Measurements from ENCODE around the gene ARHGEF33. TPM values are rescaled to one million over a fixed set of nuclear protein-coding genes. Genes with fewer than 3 reads are reported as not detected.
A peak's percentile ranks its signal among the peaks of the same experiment; 100 is the strongest.

ARHGEF33 gene
- total RNA-seq, 1 experiment from 2014 or later = not detected

- peak overlapping the region; percentile 6; the same call in 1 of the 2 replicates for H3K4me3 ChIP-seq (ENCODE audit: insufficient read depth, low read depth, low read length)
Measured at GRCh38 chr2:38959938-38960608, 70.4 kb downstream of the ARHGEF33 start.

GRCh38 chr2:38960609-38961320 lies 71.1 kb downstream of the ARHGEF33 start:
- no peak for DNase-seq
- H3K36me3 ChIP-seq (replicated peaks; ENCODE audit: control insufficient read depth, insufficient read depth, low read length) = no peaks in the 10 kb centered on the region
- peak overlapping the region; percentile 2; the same call in 1 of the 2 replicates for H3K4me3 ChIP-seq (ENCODE audit: insufficient read depth, low read depth, low read length)
- no peaks in the 10 kb centered on the region; the same call in 1 of the 2 replicates for H3K27me3 ChIP-seq (ENCODE audit: control insufficient read depth, insufficient read depth, low read length)

More at GRCh38 chr2:38959938-38960608, 70.4 kb downstream of the ARHGEF33 start:
- no peaks in the 10 kb centered on the region; the same call in 1 of the 2 replicates for H3K27me3 ChIP-seq (ENCODE audit: control insufficient read depth, insufficient read depth, low read length)
- peak; percentile 68 for DNase-seq
- no peaks in the 10 kb centered on the region for H3K36me3 ChIP-seq (replicated peaks; ENCODE audit: control insufficient read depth, insufficient read depth, low read length)

GRCh38 chr2:38966006-38966405 lies 76.3 kb downstream of the ARHGEF33 start:
- H3K27me3 ChIP-seq (ENCODE audit: control insufficient read depth, insufficient read depth, low read length) = no peaks in the 10 kb centered on the region; the same call in 1 of the 2 replicates
- DNase-seq = no peak
- H3K4me3 ChIP-seq (ENCODE audit: insufficient read depth, low read depth, low read length) = no peak overlapping the region
- H3K36me3 ChIP-seq (replicated peaks; ENCODE audit: control insufficient read depth, insufficient read depth, low read length) = no peaks in the 10 kb centered on the region

- DNase-seq = peak; percentile 26
- no peaks in the 10 kb centered on the region for H3K36me3 ChIP-seq (replicated peaks; ENCODE audit: control insufficient read depth, insufficient read depth, low read length)
- no peaks in the 10 kb centered on the region for H3K27me3 ChIP-seq (ENCODE audit: control insufficient read depth, insufficient read depth, low read length)
- no peak overlapping the region for H3K4me3 ChIP-seq (ENCODE audit: insufficient read depth, low read depth, low read length)
Measured at GRCh38 chr2:38966678-38967077, 77.0 kb downstream of the ARHGEF33 start.

- H3K27me3 ChIP-seq (ENCODE audit: control insufficient read depth, insufficient read depth, low read length) = no peaks in the 10 kb centered on the region
Measured at GRCh38 chr2:38968021-38968420, 78.3 kb downstream of the ARHGEF33 start.

GRCh38 chr2:38971377-38971776 lies 81.7 kb downstream of the ARHGEF33 start:
- no peaks in the 10 kb centered on the region for H3K27me3 ChIP-seq (ENCODE audit: control insufficient read depth, insufficient read depth, low read length)
- H3K36me3 ChIP-seq (replicated peaks; ENCODE audit: control insufficient read depth, insufficient read depth, low read length) = no peaks in the 10 kb centered on the region
- DNase-seq = no peak
- H3K4me3 ChIP-seq (ENCODE audit: insufficient read depth, low read depth, low read length) = no peak overlapping the region

More at GRCh38 chr2:38968021-38968420, 78.3 kb downstream of the ARHGEF33 start:
- Histone ChIP-seq H3K4me3 (ENCODE audit: insufficient read depth, low read depth, low read length) (no peak overlapping the region), H3K36me3 (replicated peaks; ENCODE audit: control insufficient read depth, insufficient read depth, low read length) (no peaks in the 10 kb centered on the region)
- no peak for DNase-seq

DNA sequence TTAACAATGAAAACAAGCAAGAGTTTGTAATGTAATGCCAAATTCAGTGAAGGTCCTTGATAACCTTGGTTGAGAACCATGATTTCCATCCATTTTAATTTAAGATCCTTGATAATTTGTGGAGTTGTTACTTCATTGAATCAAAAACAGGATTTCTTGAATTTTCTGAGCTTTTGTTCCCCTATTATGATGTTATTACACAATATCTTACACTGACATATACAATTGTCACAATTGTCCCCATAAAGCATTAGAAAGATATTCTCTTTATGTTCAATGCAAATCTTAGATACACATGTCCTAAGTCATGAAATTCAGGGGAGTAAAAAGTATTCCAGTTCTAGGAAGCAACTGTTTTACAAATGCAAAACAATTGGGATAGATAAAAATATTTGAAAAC lies 83.6 kb downstream of the ARHGEF33 start:
- no peak for DNase-seq
- no peaks in the 10 kb centered on the region for H3K36me3 ChIP-seq (replicated peaks; ENCODE audit: control insufficient read depth, insufficient read depth, low read length)
- no peak overlapping the region for H3K4me3 ChIP-seq (ENCODE audit: insufficient read depth, low read depth, low read length)
- no peaks in the 10 kb centered on the region for H3K27me3 ChIP-seq (ENCODE audit: control insufficient read depth, insufficient read depth, low read length)

- Histone ChIP-seq H3K4me3 (ENCODE audit: insufficient read depth, low read depth, low read length) (no peak overlapping the region), H3K36me3 (replicated peaks; ENCODE audit: control insufficient read depth, insufficient read depth, low read length) (no peaks in the 10 kb centered on the region), H3K27me3 (ENCODE audit: control insufficient read depth, insufficient read depth, low read length) (no peaks in the 10 kb centered on the region)
- no peak for DNase-seq
Measured at GRCh38 chr2:38975042-38975441, 85.4 kb downstream of the ARHGEF33 start.

- DNase-seq = no peak
- Histone ChIP-seq H3K27me3 (ENCODE audit: control insufficient read depth, insufficient read depth, low read length) (no peaks in the 10 kb centered on the region), H3K4me3 (ENCODE audit: insufficient read depth, low read depth, low read length) (no peak overlapping the region), H3K36me3 (replicated peaks; ENCODE audit: control insufficient read depth, insufficient read depth, low read length) (no peaks in the 10 kb centered on the region)
Measured at GRCh38 chr2:38977047-38977446, 87.4 kb downstream of the ARHGEF33 start.

DNA sequence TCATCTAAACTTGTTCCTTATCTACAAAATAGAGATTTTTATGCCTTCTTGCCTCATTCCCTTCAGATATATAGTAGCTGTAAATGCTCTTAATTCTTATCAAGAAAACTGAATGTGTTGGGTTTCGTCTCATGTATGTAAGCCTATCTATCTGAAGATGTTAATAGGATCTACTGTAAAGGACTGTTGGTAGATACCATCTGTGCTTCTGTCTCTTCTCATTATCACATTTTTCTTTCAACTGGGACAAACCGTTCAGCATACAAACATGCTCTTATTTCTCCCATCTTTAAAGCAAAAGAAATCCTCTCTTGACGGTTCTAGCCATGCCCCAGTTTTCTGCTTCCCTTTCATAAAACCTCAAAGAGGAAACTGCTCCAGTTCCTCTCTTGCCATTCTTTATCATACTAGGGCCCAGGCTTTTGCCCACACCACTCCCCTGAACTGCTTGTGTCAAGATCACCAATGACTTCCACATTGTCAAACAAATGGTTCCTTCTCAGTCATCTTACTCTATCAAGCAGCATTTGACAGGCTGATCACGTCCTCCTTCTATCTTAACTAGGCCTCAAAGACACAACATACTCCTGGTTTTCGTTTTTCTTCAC lies 88.7 kb downstream of the ARHGEF33 start:
- H3K27me3 ChIP-seq (ENCODE audit: control insufficient read depth, insufficient read depth, low read length) = no peaks in the 10 kb centered on the region
- H3K36me3 ChIP-seq (replicated peaks; ENCODE audit: control insufficient read depth, insufficient read depth, low read length) = no peaks in the 10 kb centered on the region
- no peak overlapping the region for H3K4me3 ChIP-seq (ENCODE audit: insufficient read depth, low read depth, low read length)
- no peak for DNase-seq

- H3K27me3 ChIP-seq (ENCODE audit: control insufficient read depth, insufficient read depth, low read length) = no peaks in the 10 kb centered on the region
- DNase-seq = no peak
- no peak overlapping the region for H3K4me3 ChIP-seq (ENCODE audit: insufficient read depth, low read depth, low read length)
- H3K36me3 ChIP-seq (replicated peaks; ENCODE audit: control insufficient read depth, insufficient read depth, low read length) = no peaks in the 10 kb centered on the region
Measured at GRCh38 chr2:38978908-38979307, 89.2 kb downstream of the ARHGEF33 start.

- Histone ChIP-seq H3K4me3 (ENCODE audit: insufficient read depth, low read depth, low read length) (no peak overlapping the region), H3K36me3 (replicated peaks; ENCODE audit: control insufficient read depth, insufficient read depth, low read length) (peaks cover 4% of the 10 kb centered on the region), H3K27me3 (ENCODE audit: control insufficient read depth, insufficient read depth, low read length) (no peaks in the 10 kb centered on the region)
- DNase-seq = no peak
Measured at GRCh38 chr2:38981003-38981669, 91.5 kb downstream of the ARHGEF33 start.

DNA sequence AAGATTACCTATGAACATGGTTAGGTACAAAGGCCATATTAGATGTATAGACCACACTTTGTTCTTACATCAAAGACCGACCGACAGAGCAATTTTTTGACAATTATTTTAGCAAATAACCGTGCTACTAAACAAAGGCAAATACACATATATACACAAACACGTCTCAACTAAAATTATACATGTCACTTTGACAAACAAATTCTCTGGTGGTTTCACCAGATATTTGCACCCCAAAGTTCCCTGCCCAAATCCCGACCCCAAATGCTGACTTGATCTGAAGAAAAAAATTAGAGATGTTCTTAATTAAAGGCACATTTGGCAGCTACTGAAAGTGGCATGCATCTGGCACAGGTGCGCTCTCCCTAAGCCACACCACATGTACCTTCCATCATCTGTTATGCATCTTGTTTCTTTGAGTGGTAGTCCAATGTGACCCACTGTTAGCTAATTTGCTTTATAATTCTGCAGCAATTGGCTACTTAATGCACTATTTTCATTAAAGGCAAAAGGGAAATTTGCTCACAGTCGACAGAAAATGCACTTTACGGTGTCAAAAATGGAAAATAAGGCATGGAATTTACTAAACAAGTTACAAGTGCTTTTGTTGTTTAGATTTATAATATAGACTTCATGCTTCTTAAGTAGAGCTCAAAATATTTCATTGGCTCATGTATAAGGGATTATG lies 92.1 kb downstream of the ARHGEF33 start:
- no peak for DNase-seq
- Histone ChIP-seq H3K27me3 (ENCODE audit: control insufficient read depth, insufficient read depth, low read length) (no peaks in the 10 kb centered on the region), H3K4me3 (ENCODE audit: insufficient read depth, low read depth, low read length) (no peak overlapping the region), H3K36me3 (replicated peaks; ENCODE audit: control insufficient read depth, insufficient read depth, low read length) (peaks cover 4% of the 10 kb centered on the region)

DNA sequence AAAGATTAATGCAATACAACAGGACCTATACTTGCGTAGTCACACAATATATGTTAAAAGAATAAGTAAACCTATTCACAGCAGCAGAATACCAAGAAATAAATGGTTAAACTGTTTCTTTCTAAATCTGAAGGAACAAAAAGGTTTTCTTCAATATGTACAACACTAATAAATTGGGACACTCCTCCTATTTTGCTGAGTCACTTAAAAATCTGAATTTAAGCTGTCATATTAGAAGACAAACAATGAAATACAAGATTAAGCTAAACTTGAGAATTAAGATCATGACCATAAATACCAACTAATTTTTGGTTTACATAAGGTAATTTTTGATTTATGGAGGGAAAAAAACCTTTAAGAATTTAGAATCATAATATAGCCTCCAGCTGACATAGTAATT lies 92.8 kb downstream of the ARHGEF33 start:
- no peak for DNase-seq
- H3K27me3 ChIP-seq (ENCODE audit: control insufficient read depth, insufficient read depth, low read length) = no peaks in the 10 kb centered on the region
- H3K4me3 ChIP-seq (ENCODE audit: insufficient read depth, low read depth, low read length) = no peak overlapping the region
- H3K36me3 ChIP-seq (replicated peaks; ENCODE audit: control insufficient read depth, insufficient read depth, low read length) = peaks cover 4% of the 10 kb centered on the region
